ENCODE measurements around the gene MAP3K5.

DNA sequence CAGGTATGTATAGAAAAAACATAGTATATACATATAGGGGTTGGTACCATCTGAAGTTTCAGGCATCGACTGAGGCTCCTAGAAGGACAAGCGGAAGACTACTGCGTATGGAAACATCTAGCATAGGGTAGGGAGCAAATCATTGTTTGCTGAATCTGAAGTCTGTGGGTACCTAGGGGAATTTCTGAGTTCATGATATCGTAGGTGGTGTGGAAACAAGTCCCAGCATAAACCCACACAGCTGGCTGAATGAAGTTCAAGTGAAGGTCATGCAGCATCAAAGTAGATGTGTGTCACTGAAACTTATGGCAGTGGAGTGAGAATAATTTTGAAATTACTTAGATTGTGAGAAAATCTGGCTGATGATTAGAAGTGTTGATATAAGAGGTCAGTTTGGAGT lies 281.5 kb downstream of the MAP3K5 start:
- TF ChIP-seq SIN3A (IDR thresholded peaks at IDR 0.05; ENCODE audit: borderline replicate concordance, insufficient read depth, low read length) (no peak), POLR2AphosphoS5 (IDR thresholded peaks at IDR 0.05; ENCODE audit: low read depth, low read length) (no peak)
